Measurements from ENCODE around the gene TMEM270. TPM values are rescaled to one million over a fixed set of nuclear protein-coding genes. Genes with fewer than 3 reads are reported as not detected.
"Not testable (repeated sequence)": the region's sequence is repeated elsewhere in the genome, so short reads cannot be mapped to it uniquely, and the experiment has no call there.

The TMEM270 gene
- total and polyA plus RNA-seq, 2 of the 8 experiments (the other 6 are each of a cell fraction or from before 2014, with no cell fraction given): 0.26 TPM; not detected in 1

GRCh38 chr7:73834626-73835191 lies 26.2 kb upstream of the TMEM270 start (continued):
- TF ChIP-seq EZH2 (IDR thresholded peaks at IDR 0.05; ENCODE audit: low read depth, low read length, severe bottlenecking): no peak

GRCh38 chr7:73837167-73837566 lies 23.8 kb upstream of the TMEM270 start:
- H3K14ac ChIP-seq (ENCODE audit: insufficient read length); H2BK15ac ChIP-seq (ENCODE audit: low read length); H3K79me2 ChIP-seq (ENCODE audit: control insufficient read depth in 1 of 2, insufficient read depth in 2 of 2, low read length in 2 of 2); H3K4ac ChIP-seq (replicated peaks; ENCODE audit: insufficient read length, low read depth, low read length); H4K8ac ChIP-seq (ENCODE audit: extremely low read depth, insufficient read depth, low read length); H3K4me3 ChIP-seq (ENCODE audit: extremely low read depth in 1 of 4, insufficient read depth in 2 of 4, low read depth in 3 of 4, low read length in 4 of 4); H4K91ac ChIP-seq (replicated peaks; ENCODE audit: insufficient read length, low read length); H3K18ac ChIP-seq (ENCODE audit: extremely low read depth, low read length); H3K36me3 ChIP-seq (ENCODE audit: control insufficient read depth in 2 of 4, insufficient read depth in 4 of 4, low read length in 3 of 4); FAIRE-seq; H3K79me1 ChIP-seq (ENCODE audit: low read depth, low read length); DNase-seq (ENCODE audit: low read depth in 1 of 2, low spot score in 2 of 2); H4K5ac ChIP-seq (ENCODE audit: insufficient read length, low read depth, low read length); H2BK5ac ChIP-seq (ENCODE audit: low read depth, low read length); H3K9me3 ChIP-seq (ENCODE audit: insufficient read depth in 2 of 2, low read depth in 1 of 2, low read length in 1 of 2); H3K27ac ChIP-seq (ENCODE audit: low read depth, low read length); H3K27me3 ChIP-seq (replicated peaks in 1 of 4; ENCODE audit: control insufficient read depth in 3 of 4, extremely low read depth in 1 of 4, insufficient read depth in 3 of 4, low read length in 3 of 4); H2BK20ac ChIP-seq (ENCODE audit: low read length); H3K56ac ChIP-seq (replicated peaks; ENCODE audit: insufficient read length, low read depth, low read length); H2AK5ac ChIP-seq (ENCODE audit: low read depth, low read length); H2AFZ ChIP-seq (ENCODE audit: low read length); H2BK12ac ChIP-seq (ENCODE audit: low read depth, low read length); H3K4me2 ChIP-seq (ENCODE audit: insufficient read depth in 1 of 2, low read depth in 2 of 2, low read length in 2 of 2); H3K9ac ChIP-seq (replicated peaks in 1 of 4; ENCODE audit: extremely low read depth in 1 of 4, low read depth in 3 of 4, low read length in 3 of 4); H3K23ac ChIP-seq (ENCODE audit: insufficient read length); H3K23me2 ChIP-seq (ENCODE audit: low read depth, low read length); H4K20me1 ChIP-seq (replicated peaks in 1 of 2; ENCODE audit: control insufficient read depth in 1 of 2, insufficient read depth in 2 of 2, low read length in 2 of 2); H2BK120ac ChIP-seq (replicated peaks; ENCODE audit: low read depth, low read length): not testable (repeated sequence)
- CTCF ChIA-PET (ENCODE audit: partially characterized antibody): interaction anchor here (0.6 to 1.4 kb wide), 6 partner anchors 10 to 181 kb away, joined by 3 to 5 read pairs (median 4); no protein-coding TSS in a partner anchor
- H3K4me1 ChIP-seq (replicated peaks in 1 of 4; ENCODE audit: control insufficient read depth in 3 of 4, insufficient read depth in 4 of 4, low read length in 3 of 4): peaks cover 4 to 18% (median 10%) of the 10 kb centered on the region in 4 experiments
- POLR2A ChIA-PET (ENCODE audit: partially characterized antibody): interaction anchor here (0.7 to 1.0 kb wide), 2 partner anchors 10 to 27 kb away, joined by 4 read pairs; no protein-coding TSS in a partner anchor
